GM12878 (cell line): ENCODE data around the gene SLC13A2.

Experiments
- POLR2A ChIP-seq: IDR thresholded peaks from 2 replicates; pipeline ENCODE4 v1.6.1; 2011; ENCODE audit warnings: low read depth, mild to moderate bottlenecking, low read length
- ZBTB33 ChIP-seq: fragments of 450-650 bp; IDR thresholded peaks from 2 replicates; pipeline ENCODE4 v1.6.1; 2017; ENCODE audit warnings: mild to moderate bottlenecking

GRCh38 chr17:28530926-28531325 lies 57.5 kb downstream of the SLC13A2 start:
- TF ChIP-seq ZBTB33: no peak
- TF ChIP-seq POLR2A: no peak
